GM18526 (cell line): ENCODE results near the gene ZNF608.

Source experiments
- POLR2A ChIP-seq: IDR thresholded peaks from 3 replicates; pipeline ENCODE4 v1.6.1; 2011; ENCODE audit not compliant: insufficient read length; ENCODE audit errors: extremely low read depth

The ZNF608 gene

GRCh38 chr5:124745007-124745927 is 1.2 kb downstream of the ZNF608 start:
- TF ChIP-seq POLR2A: no peak

GRCh38 chr5:124744170-124744971 is 2.1 kb downstream of the ZNF608 start:
- no peak for TF ChIP-seq POLR2A

GRCh38 chr5:124743602-124744169 is 2.8 kb downstream of the ZNF608 start:
- TF ChIP-seq POLR2A: no peak

- TF ChIP-seq POLR2A: no peak
Measured at GRCh38 chr5:124742983-124743601, 3.3 kb downstream of the ZNF608 start.

- no peak for TF ChIP-seq POLR2A
Measured at GRCh38 chr5:124742521-124742920, 3.9 kb downstream of the ZNF608 start.

GRCh38 chr5:124741711-124742496 is 4.5 kb downstream of the ZNF608 start:
- TF ChIP-seq POLR2A: no peak

- no peak for TF ChIP-seq POLR2A
Measured at GRCh38 chr5:124740991-124741583, 5.4 kb downstream of the ZNF608 start.

GRCh38 chr5:124740071-124740470 is 6.4 kb downstream of the ZNF608 start:
- no peak for TF ChIP-seq POLR2A

GRCh38 chr5:124739634-124740025 is 6.8 kb downstream of the ZNF608 start:
- no peak for TF ChIP-seq POLR2A

- TF ChIP-seq POLR2A: no peak
Measured at GRCh38 chr5:124738681-124739633, 7.5 kb downstream of the ZNF608 start.

- no peak for TF ChIP-seq POLR2A
Measured at GRCh38 chr5:124737651-124738050, 8.8 kb downstream of the ZNF608 start.

GRCh38 chr5:124736805-124737188 is 9.6 kb downstream of the ZNF608 start:
- TF ChIP-seq POLR2A: no peak
